ENCODE results near the gene CDR2L. TPM values are rescaled to one million over a fixed set of nuclear protein-coding genes. Genes with fewer than 3 reads are reported as not detected.
"Not testable (repeated sequence)": the region's sequence is repeated elsewhere in the genome, so short reads cannot be mapped to it uniquely, and the experiment has no call there.

The CDR2L gene
- total RNA-seq, 1 donor from 2014 or later, result 2.7 TPM

- peak; percentile 40 for ATAC-seq
Observed at GRCh38 chr17:74959826-74960515, 27.5 kb upstream of the CDR2L start.

DNA sequence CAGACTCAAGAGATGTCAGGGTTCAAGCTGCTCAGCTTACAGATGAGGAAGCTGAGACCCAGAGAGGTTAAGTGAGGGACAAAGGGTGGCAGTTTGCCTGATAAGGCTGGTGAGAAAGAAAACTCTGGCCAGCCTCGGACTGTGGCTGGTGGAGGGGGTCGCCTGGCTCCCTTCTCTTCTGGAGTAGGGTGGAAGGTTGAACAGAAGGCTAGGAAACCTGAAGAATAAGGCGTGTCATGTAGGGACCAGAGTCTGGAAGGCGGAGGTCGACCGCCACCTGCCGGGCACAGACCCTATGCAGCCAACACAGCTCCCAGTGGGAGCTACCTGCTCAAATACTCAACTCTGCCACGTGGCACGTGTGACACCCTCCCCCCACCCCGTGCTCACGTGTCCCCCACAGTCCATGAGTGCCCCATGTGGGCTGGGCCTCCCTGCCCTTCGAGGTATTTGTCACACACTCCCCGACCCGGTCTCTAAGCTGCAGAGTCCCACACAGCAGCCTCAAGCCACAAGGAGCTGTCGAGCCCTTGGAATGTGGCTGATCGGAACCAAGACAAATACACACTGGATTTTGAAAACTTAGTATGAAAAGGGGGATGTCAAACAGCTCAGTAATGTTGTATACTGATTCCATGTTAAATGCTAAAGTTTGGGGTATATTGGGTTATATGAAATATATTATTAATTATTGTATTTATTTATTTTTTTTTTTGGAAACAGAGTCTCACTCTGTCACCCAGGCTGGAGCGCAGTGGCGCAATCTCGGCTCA is 26.7 kb upstream of the CDR2L start:
- ATAC-seq, result peak; percentile 68

- ATAC-seq, result peak; percentile 60
Observed at GRCh38 chr17:74961657-74962350, 25.6 kb upstream of the CDR2L start.

GRCh38 chr17:74962622-74963394 is 24.6 kb upstream of the CDR2L start:
- ATAC-seq, result no peak

DNA sequence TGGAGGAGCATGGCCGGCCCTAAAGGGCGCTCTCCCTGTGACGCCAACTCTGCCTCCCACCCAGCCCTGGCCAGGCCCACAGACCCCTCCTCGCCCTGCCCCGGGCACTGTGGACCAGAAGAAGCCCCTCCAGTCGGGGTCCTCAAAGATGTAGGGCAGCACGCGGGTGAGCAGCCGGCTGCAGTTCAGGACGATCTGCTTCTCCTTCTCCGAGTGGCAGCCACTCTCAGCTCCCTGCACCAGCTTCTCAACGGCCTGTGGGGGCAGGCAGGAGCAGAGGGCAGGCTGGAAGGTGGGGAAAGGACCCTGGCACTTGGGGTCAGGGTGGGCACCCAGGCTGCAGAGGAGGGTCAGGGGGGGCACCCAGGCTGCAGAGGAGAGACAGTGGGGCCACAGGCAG is 23.8 kb upstream of the CDR2L start:
- ATAC-seq, result no peak

DNA sequence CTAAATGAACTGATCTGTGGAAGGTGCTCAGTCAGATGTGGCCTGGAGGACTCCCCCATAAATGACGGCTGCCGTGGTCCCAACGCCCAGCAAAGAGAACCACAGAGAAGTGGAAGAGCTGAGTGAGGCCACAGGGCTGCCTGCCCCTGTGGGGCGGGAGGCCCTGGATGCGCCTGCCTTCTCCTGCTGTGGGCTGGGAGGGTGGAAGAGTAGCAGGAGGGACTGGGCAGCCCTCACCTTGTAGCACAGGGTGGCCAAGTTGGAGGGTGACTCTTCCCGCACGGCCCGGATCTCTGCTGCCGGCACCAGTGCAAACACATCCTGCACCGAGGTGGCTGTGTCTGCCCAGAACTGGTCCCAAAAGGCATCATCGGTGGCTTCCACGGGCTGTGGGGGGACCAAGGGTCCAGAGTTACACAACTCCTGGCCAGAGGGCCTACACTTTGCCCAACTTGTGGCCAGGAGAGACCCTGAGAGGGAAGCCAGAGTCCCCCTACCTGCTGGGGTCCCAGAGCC is 23.1 kb upstream of the CDR2L start:
- no peak for ATAC-seq

- ATAC-seq, result peak; percentile 6
Observed at GRCh38 chr17:74964988-74965622, 22.3 kb upstream of the CDR2L start.

DNA sequence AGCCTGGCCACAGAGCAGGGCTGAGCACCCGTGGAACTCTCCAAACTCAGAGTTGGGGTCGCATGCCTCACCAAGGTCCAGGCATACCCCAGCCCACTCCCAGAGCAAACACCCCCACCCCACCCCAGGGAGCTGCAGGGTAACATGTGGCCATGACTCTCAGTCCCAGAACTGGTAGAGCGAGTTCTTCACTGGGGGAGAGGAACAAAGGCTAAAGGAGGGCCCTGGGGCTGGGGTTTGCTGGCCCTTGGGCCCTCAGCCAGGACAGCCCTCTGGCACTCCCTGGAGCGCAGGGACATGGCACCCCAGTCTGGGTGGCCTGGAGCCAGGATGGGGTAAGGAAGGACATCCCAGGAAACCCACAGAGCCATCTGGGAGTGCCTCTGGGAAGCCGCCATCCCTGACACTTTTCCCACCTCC is 19.1 kb upstream of the CDR2L start:
- peak; percentile 56 for ATAC-seq

DNA sequence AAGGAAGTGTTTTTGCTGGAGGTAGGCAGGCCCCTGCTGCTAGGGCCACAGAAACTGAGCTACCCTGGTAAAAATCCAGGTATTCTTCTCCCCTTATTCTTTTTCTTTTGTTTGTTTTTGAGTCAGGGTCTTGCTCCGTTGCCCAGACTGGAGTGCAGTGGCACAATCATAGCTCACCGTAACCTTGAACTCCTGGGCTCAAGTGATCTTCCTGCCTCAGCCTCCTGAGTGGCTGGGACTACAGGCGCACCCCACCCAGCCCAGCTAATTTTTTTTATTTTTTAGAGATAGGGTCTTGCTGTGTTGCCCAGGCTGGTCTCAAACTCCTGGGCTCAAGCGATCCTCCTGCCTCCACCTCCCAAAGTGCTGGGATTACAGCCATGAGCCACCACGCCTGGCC is 17.9 kb upstream of the CDR2L start:
- not testable (repeated sequence) for ATAC-seq

DNA sequence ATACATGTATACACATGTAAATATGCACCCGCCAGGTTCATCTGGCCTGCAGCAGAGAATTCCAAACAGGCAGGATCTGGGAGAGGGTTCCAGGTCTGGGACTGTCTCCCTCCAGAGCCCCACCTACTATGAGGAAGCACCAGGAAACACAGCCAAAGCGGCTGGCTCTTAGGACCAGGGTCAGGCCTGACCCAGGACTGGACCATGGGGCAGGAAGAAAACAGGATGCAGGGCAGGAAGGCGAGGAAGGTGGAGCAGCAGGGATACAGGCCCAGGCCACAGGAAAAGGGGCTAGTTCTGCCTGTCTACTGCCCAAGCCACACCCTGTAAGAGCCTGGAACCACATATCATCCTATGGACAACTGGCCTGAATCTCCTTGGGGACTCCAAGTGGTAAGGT is 17.0 kb upstream of the CDR2L start:
- ATAC-seq, result no peak

- ATAC-seq, result no peak
Observed at GRCh38 chr17:74971069-74971841, 16.2 kb upstream of the CDR2L start.

DNA sequence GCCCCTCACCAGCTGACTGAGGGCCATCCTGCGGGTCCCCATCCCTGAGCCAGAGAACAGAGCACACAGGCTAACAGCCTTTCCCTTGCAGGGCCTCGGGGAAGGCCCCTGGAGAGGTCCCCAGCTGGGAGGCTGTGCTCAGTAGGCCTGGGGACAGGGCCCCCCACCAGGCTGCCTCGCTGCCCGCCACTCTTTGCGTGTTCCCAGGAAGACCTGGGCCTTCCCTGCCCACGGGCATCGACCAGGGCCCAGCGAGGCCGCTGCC is 15.7 kb upstream of the CDR2L start:
- peak; percentile 5 for ATAC-seq

DNA sequence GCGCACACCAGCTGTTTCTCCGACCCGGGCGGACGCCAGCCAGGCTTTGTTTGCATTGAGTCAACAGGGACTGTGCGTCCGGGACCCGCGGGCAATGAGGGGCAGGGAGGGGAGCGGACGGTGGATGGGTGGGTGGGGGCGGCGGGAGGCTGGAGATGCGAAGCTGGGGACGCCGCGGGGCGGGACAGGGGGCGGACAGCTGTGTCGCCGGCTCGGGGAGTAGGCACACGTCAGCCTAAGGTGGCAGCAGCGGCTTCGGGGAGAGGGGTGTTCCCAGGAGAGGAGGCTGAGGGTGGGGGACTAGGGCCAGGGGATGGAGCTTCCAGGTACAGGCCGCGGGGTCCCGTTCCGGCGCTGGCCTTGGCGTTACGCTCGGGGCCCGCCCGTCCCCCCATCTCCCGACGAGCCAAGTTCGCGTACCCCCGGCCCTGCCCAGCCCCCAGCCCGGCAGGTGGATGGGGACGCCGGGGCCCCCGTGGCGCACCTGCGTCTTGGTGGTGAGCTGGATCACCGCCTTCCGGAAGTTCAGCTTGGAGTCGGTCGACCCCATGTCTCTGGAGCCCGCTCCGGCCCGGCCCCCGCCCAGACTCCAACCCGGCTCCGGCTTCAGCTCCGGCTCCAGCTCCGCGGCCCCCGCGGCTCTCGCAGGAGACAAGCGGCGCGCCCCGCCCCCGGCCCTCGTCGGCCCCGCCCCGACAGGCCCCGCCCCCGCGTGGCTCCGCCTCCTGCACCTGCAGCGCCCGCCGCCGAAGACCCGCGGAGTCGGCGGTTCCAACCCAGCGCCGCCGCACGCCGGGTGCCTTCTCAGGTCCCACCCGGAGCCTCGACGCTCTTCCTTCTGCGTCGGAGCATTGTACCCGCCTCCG is 15.1 kb upstream of the CDR2L start, which contains the start of gene HID1:
Gene HID1, minus strand, starts transcription at position 653 of the 866 bp plus-strand sequence. Its CDS starts 103 bp downstream, at position 550.
- ATAC-seq, result peak; percentile 50

GRCh38 chr17:74972973-74973328 is 14.5 kb upstream of the CDR2L start:
- no peak for ATAC-seq

GRCh38 chr17:74975943-74976342 is 11.5 kb upstream of the CDR2L start:
- ATAC-seq, result no peak

DNA sequence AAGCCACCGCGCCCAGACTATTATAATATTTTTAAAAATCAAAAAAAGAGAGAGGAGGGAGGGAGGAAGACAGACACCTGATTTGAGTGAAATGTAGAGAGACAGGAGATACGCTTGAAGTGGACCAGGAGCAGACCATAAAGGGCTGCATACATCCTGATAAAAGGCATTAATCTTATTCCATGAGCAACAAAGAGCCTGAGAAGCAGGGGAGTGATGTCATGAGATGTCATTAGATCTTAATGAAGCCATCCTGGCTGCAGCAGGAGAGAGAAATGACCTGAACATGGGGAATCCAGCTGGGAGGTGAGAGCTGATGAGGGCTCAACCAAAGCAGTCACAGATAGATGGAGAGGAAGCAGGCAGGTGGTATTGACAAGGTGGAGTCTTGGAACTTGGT is 9.6 kb upstream of the CDR2L start:
- no peak for ATAC-seq

DNA sequence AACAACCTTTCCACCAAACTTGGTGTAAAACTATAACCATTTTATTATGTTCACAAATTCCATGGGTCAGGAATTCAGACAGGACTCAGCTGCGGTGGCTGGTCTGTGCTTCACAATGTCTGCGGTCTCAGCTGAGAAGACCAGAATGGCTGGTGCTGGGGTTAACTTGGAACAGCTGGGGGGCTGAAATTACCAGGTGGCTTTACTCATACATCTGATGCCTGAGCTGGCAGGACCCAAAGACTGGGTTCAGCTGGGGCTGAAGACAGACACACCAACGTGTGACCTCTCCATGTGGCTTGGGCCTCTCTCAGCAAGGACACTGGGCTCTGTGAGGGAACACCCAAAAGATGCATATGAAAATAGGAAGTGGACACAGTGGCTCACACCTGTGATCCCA is 9.2 kb upstream of the CDR2L start:
- no peak for ATAC-seq

- no peak for ATAC-seq
Observed at GRCh38 chr17:74979408-74980146, 7.9 kb upstream of the CDR2L start.

- ATAC-seq, result peak; percentile 27
Observed at GRCh38 chr17:74981318-74981978, 6.0 kb upstream of the CDR2L start.

All from esophagus mucosa (tissue), 1 donor.